HepG2 (cell line): ENCODE measurements around the gene MYLK3. TPM values are rescaled to one million over a fixed set of nuclear protein-coding genes. Genes with fewer than 3 reads are reported as not detected.
A peak's percentile ranks its signal among the peaks of the same experiment; 100 is the strongest.

Experiments used
- BCL6 ChIP-seq: IDR thresholded peaks from 2 replicates; pipeline ENCODE4 v1.6.1; 2016; ENCODE audit warnings: missing genetic modification reagents, missing compliant biosample characterization
- CBX5 ChIP-seq: sonication (generic); formaldehyde crosslinking; IDR thresholded peaks from 2 replicates; pipeline ENCODE4 v1.4.0; 2020; ENCODE audit warnings: missing genetic modification reagents, borderline replicate concordance
- CENPBD1 ChIP-seq: sonication (generic); formaldehyde crosslinking; IDR thresholded peaks from 2 replicates; pipeline ENCODE4 v1.8.0; 2022; ENCODE audit warnings: missing genetic modification reagents, low read depth, mild to moderate bottlenecking, borderline replicate concordance
- DBP ChIP-seq: sonication (generic); formaldehyde crosslinking; IDR thresholded peaks from 2 replicates; pipeline ENCODE4 v1.4.0; 2020; ENCODE audit warnings: missing genetic modification reagents; ENCODE audit errors: not compliant biosample characterization
- DDIT3 ChIP-seq: sonication (generic); formaldehyde crosslinking; IDR thresholded peaks from 2 replicates; pipeline ENCODE4 v1.4.0; 2020; ENCODE audit warnings: mild to moderate bottlenecking, missing genetic modification reagents
- ETV6 ChIP-seq: sonication (generic); formaldehyde crosslinking; conservative IDR thresholded peaks from 2 replicates; pipeline ENCODE4 v1.4.0; 2020; ENCODE audit warnings: missing genetic modification reagents
- GTF2F1 ChIP-seq: fragments of 150-350 bp; IDR thresholded peaks from 2 replicates; pipeline ENCODE4 v1.6.1; 2014; ENCODE audit warnings: low read length
- ISX ChIP-seq: sonication (generic); formaldehyde crosslinking; conservative IDR thresholded peaks from 2 replicates; pipeline ENCODE4 v1.5.0; 2020; ENCODE audit warnings: missing genetic modification reagents
- JUNB ChIP-seq: sonication (generic); formaldehyde crosslinking; IDR thresholded peaks from 2 replicates; pipeline ENCODE4 v1.8.0; 2022; ENCODE audit warnings: missing genetic modification reagents, mild to moderate bottlenecking, borderline replicate concordance
- MBD4 ChIP-seq: IDR thresholded peaks from 2 replicates; pipeline ENCODE4 v1.6.1; 2012; ENCODE audit warnings: low read length, inconsistent platforms, borderline replicate concordance
- RCOR2 ChIP-seq: IDR thresholded peaks from 2 replicates; pipeline ENCODE4 v1.6.1; 2016; ENCODE audit warnings: missing biosample characterization, missing genetic modification reagents
- RFX1 ChIP-seq: fragments of 450-650 bp; IDR thresholded peaks from 2 replicates; pipeline ENCODE4 v1.6.1; 2017
- SRSF4 ChIP-seq: fragments of 200-400 bp; formaldehyde crosslinking; IDR thresholded peaks from one replicate; pipeline ENCODE4 v1.6.1; 2018; ENCODE audit warnings: mild to moderate bottlenecking, low read depth, low read length, moderate library complexity; ENCODE audit not compliant: poor library complexity, severe bottlenecking
- ZFP41 ChIP-seq: sonication (generic); formaldehyde crosslinking; IDR thresholded peaks from 2 replicates; pipeline ENCODE4 v1.4.0; 2020; ENCODE audit warnings: mild to moderate bottlenecking, missing genetic modification reagents, borderline replicate concordance
- ZNF260 ChIP-seq: sonication (generic); formaldehyde crosslinking; IDR thresholded peaks from 2 replicates; pipeline ENCODE4 v1.4.0; 2020; ENCODE audit warnings: missing genetic modification reagents, low read depth, mild to moderate bottlenecking, borderline replicate concordance
- ZNF607 ChIP-seq: sonication (generic); formaldehyde crosslinking; IDR thresholded peaks from 2 replicates; pipeline ENCODE4 v1.5.1; 2020; ENCODE audit warnings: missing genetic modification reagents, mild to moderate bottlenecking, borderline replicate concordance
- ZNF652 ChIP-seq: IDR thresholded peaks from 2 replicates; pipeline ENCODE4 v1.6.1; 2016; ENCODE audit warnings: low read depth, borderline replicate concordance
- ZNF737 ChIP-seq: sonication (generic); formaldehyde crosslinking; IDR thresholded peaks from 2 replicates; pipeline ENCODE4 v1.5.0; 2020; ENCODE audit warnings: missing genetic modification reagents, mild to moderate bottlenecking, borderline replicate concordance
- ZNF747 ChIP-seq: sonication (generic); formaldehyde crosslinking; IDR thresholded peaks from 2 replicates; pipeline ENCODE4 v1.8.1; 2023; ENCODE audit warnings: missing genetic modification reagents, mild to moderate bottlenecking, borderline replicate concordance
- ZSCAN21 ChIP-seq: sonication (generic); formaldehyde crosslinking; IDR thresholded peaks from 2 replicates; pipeline ENCODE4 v1.8.0; 2022; ENCODE audit warnings: mild to moderate bottlenecking, missing genetic modification reagents, moderate library complexity, borderline replicate concordance
- polyA plus RNA-seq, 8 experiments: library from polyadenylated mRNA; depleted of rRNA in 3 of 8; stranded (reverse) in 7 of 8; unstranded in 1 of 8; fragments of >200 nt; fragmentation: Illumina TruSeq in 4 of 8; extraction: Trizol in 4 of 8; gene quantifications; 2 replicates each; pipeline versions ENCODE4 v1.2.1 to v1.2.3, GENCODE V29; 2011 to 2016; ENCODE audit warnings: low read depth in 4 of 8, missing spikeins in 1 of 8, mixed read lengths in 1 of 8; ENCODE audit not compliant: insufficient read depth in 1 of 8
- total RNA-seq, 5 experiments: library from RNA; depleted of rRNA; stranded (reverse); fragments of >200 nt; fragmentation: Illumina TruSeq; extraction: Trizol; gene quantifications; 2 replicates each; pipeline ENCODE4 v1.2.3, GENCODE V29; 2016; ENCODE audit warnings: low read depth in 1 of 5
- TF ChIP-seq, protein P1 (sequence below): sonication (generic); formaldehyde crosslinking; IDR thresholded peaks from 2 replicates; pipeline ENCODE4 v1.5.1; 2020; ENCODE audit warnings: mild to moderate bottlenecking, missing genetic modification reagents, moderate library complexity
- TF ChIP-seq, protein P2 (sequence below): sonication (generic); formaldehyde crosslinking; IDR thresholded peaks from 2 replicates; pipeline ENCODE4 v1.8.1; 2023; ENCODE audit warnings: mild to moderate bottlenecking, inconsistent platforms, moderate library complexity, missing genetic modification reagents, borderline replicate concordance
- TF ChIP-seq, protein P3 (sequence below): sonication (generic); formaldehyde crosslinking; conservative IDR thresholded peaks from 2 replicates; pipeline ENCODE4 v1.8.0; 2022; ENCODE audit warnings: missing genetic modification reagents

Gene MYLK3
- total and polyA plus RNA-seq, 2 of the 13 experiments (the other 11 are each of a cell fraction or from before 2014, with no cell fraction given) = 0.04 to 0.18 TPM

GRCh38 chr16:46688654-46689364 lies 59.3 kb downstream of the MYLK3 start, which contains the start of gene VPS35 (continued):
- TF ChIP-seq ZNF737 (CRISPR knock-in tag) = 0 out of 2 replicates have a peak, but pooled peaks have one; percentile 20
- TF ChIP-seq, protein P1, sequence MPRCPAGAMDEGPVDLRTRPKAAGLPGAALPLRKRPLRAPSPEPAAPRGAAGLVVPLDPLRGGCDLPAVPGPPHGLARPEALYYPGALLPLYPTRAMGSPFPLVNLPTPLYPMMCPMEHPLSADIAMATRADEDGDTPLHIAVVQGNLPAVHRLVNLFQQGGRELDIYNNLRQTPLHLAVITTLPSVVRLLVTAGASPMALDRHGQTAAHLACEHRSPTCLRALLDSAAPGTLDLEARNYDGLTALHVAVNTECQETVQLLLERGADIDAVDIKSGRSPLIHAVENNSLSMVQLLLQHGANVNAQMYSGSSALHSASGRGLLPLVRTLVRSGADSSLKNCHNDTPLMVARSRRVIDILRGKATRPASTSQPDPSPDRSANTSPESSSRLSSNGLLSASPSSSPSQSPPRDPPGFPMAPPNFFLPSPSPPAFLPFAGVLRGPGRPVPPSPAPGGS = peak; percentile 93
- TF ChIP-seq MBD4 = no peak
- peak; percentile 97; the same call in 1 of the 2 replicates for TF ChIP-seq ZNF607 (CRISPR knock-in tag)
- no peak for TF ChIP-seq DDIT3
- 0 out of 2 replicates have a peak, but pooled peaks have one; percentile 5 for TF ChIP-seq ETV6 (CRISPR knock-in tag)
- no peak for TF ChIP-seq ZNF652 (CRISPR knock-in tag)
- TF ChIP-seq JUNB = no peak
- TF ChIP-seq ZFP41 = peak; percentile 89
- TF ChIP-seq ISX (CRISPR knock-in tag) = peak; percentile 86; the same call in 1 of the 2 replicates
- TF ChIP-seq RFX1 = peak; percentile 75; the same call in 1 of the 2 replicates
- TF ChIP-seq ZNF747 (CRISPR knock-in tag) = peak; percentile 72
- TF ChIP-seq SRSF4 = no peak
- TF ChIP-seq GTF2F1 = no peak
- TF ChIP-seq, protein P2, sequence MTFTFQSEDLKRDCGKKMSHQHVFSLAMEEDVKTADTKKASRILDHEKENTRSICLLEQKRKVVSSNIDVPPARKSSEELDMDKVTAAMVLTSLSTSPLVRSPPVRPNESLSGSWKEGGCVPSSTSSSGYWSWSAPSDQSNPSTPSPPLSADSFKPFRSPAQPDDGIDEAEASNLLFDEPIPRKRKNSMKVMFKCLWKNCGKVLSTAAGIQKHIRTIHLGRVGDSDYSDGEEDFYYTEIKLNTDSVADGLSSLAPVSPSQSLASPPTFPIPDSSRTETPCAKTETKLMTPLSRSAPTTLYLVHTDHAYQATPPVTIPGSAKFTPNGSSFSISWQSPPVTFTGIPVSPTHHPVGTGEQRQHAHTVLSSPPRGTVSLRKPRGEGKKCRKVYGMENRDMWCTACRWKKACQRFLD (CRISPR knock-in tag) = no peak
- 0 out of 2 replicates have a peak, but pooled peaks have one; percentile 62 for TF ChIP-seq ZNF260 (CRISPR knock-in tag)
- peak; percentile 42 for TF ChIP-seq DBP (CRISPR knock-in tag)
- TF ChIP-seq BCL6 = peak; percentile 4; the same call in 1 of the 2 replicates
- TF ChIP-seq CENPBD1 = no peak
- TF ChIP-seq, protein P3, sequence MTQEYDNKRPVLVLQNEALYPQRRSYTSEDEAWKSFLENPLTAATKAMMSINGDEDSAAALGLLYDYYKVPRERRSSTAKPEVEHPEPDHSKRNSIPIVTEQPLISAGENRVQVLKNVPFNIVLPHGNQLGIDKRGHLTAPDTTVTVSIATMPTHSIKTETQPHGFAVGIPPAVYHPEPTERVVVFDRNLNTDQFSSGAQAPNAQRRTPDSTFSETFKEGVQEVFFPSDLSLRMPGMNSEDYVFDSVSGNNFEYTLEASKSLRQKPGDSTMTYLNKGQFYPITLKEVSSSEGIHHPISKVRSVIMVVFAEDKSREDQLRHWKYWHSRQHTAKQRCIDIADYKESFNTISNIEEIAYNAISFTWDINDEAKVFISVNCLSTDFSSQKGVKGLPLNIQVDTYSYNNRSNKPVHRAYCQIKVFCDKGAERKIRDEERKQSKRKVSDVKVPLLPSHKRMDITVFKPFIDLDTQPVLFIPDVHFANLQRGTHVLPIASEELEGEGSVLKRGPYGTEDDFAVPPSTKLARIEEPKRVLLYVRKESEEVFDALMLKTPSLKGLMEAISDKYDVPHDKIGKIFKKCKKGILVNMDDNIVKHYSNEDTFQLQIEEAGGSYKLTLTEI (CRISPR knock-in tag) = no peak
- TF ChIP-seq ZSCAN21 (CRISPR knock-in tag) = peak; percentile 24
- no peak for TF ChIP-seq CBX5
- TF ChIP-seq RCOR2 = no peak
